ENCODE results near the gene KATNBL1.

Gene KATNBL1

DNA sequence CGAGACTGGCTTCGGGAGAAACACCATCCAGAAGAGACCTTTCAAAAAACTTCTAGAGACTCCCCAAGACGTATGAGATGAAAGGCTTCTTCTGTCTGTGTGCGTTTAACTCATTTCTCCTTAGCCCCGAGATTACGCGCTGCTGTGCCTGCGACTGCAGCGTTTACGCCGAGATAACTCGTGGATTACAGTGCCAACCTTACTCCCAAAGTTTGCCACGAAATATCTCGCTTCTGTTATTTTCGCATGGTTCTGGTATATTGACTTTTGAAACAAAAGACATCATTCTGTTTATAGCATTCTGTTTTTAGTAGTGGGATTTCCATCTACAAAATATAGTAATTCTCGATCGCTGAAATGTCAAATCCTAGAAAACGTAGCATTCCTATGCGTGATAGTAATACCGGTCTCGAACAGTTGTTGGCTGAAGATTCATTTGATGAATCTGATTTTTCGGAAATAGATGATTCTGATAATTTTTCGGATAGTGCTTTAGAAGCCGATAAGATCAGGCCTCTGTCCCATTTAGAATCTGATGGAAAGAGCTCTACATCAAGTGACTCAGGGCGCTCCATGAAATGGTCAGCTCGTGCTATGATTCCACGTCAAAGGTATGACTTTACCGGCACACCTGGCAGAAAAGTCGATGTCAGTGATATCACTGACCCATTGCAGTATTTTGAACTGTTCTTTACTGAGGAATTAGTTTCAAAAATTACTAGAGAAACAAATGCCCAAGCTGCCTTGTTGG, 107.5 kb downstream of the KATNBL1 start:
- no peak for ATAC-seq

DNA sequence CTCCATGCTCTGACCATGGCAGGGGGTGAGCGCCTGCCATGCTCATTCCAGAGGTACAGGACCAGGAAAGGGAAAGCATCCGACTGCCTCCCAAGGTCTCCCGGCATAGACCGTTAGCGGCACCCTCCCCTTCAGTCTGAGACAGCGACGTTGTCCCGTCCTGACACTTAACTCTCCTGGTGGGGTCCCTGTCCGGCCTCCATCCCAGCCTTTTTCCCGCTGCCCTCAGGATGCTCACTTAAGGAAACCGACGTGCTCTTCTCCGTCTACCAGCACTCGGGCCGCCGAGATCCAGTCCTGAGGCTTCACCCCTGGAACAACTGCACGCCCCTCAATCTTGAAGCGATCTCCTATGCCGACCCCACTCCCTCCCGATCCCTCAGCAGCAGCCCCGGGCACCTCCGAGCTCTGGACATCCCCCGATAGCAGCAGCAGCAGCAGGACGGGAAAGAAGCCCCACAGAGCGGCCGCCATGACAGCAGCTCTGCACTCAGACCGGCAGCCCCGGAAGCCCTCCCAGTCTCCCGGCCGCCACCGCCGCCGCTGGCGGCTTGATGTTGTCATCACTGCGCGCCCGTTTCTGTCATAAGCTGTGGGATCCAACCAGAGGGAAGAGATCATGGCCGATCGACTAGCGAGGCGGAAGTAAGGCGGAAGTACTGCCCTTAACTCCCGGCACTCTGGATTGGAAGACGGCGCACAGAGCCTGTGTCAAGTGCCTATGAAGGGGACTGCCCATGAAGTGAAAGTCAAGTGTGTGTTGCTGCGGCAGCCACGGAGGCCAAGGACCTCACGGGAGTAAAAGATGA, 108.3 kb downstream of the KATNBL1 start, which contains the start of the genes EMC7 and PGBD4:
Gene EMC7 (minus strand): TSS at position 497 of the 809 bp plus-strand sequence. CDS start 23 bp downstream, at position 474.
Gene PGBD4 (plus strand): TSS at position 718 of the 809 bp plus-strand sequence. CDS start 449 bp downstream, outside the sequence.
- peak; percentile 99 for ATAC-seq
- no peak for TF ChIP-seq ISL1 (CRISPR knock-in tag; IDR thresholded peaks at IDR 0.05)
- no peak for TF ChIP-seq OSR1 (CRISPR knock-in tag; IDR thresholded peaks at IDR 0.05)
- TF ChIP-seq ZNF8 (CRISPR knock-in tag; IDR thresholded peaks at IDR 0.05): no peak
- TF ChIP-seq, protein P1, sequence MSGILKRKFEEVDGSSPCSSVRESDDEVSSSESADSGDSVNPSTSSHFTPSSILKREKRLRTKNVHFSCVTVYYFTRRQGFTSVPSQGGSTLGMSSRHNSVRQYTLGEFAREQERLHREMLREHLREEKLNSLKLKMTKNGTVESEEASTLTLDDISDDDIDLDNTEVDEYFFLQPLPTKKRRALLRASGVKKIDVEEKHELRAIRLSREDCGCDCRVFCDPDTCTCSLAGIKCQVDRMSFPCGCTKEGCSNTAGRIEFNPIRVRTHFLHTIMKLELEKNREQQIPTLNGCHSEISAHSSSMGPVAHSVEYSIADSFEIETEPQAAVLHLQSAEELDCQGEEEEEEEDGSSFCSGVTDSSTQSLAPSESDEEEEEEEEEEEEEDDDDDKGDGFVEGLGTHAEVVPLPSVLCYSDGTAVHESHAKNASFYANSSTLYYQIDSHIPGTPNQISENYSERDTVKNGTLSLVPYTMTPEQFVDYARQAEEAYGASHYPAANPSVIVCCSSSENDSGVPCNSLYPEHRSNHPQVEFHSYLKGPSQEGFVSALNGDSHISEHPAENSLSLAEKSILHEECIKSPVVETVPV (CRISPR knock-in tag; IDR thresholded peaks at IDR 0.05): no peak
- TF ChIP-seq RARB (CRISPR knock-in tag; IDR thresholded peaks at IDR 0.05): no peak
- TF ChIP-seq BACH2 (CRISPR knock-in tag; IDR thresholded peaks at IDR 0.05; ENCODE audit: borderline replicate concordance): no peak
- no peak for TF ChIP-seq ZC3H10 (CRISPR knock-in tag; IDR thresholded peaks at IDR 0.05)
- TF ChIP-seq CREB5 (CRISPR knock-in tag; IDR thresholded peaks at IDR 0.05; ENCODE audit: low read depth): no peak
- no peak for TF ChIP-seq TCF4 (CRISPR knock-in tag; IDR thresholded peaks at IDR 0.05; ENCODE audit: borderline replicate concordance)
- TF ChIP-seq GLIS3 (CRISPR knock-in tag; IDR thresholded peaks at IDR 0.05): no peak

More for the DNA sequence above, 107.5 kb downstream of the KATNBL1 start:
- TF ChIP-seq PATZ1 (CRISPR knock-in tag; IDR thresholded peaks at IDR 0.05; ENCODE audit: borderline replicate concordance) (no peak), RARB (CRISPR knock-in tag; IDR thresholded peaks at IDR 0.05) (no peak), POU6F1 (CRISPR knock-in tag; IDR thresholded peaks at IDR 0.05; ENCODE audit: borderline replicate concordance, low read depth) (no peak), GLIS3 (CRISPR knock-in tag; IDR thresholded peaks at IDR 0.05) (no peak), BACH2 (CRISPR knock-in tag; IDR thresholded peaks at IDR 0.05; ENCODE audit: borderline replicate concordance) (no peak), CSDC2 (CRISPR knock-in tag; IDR thresholded peaks at IDR 0.05) (no peak), ZFP3 (CRISPR knock-in tag; IDR thresholded peaks at IDR 0.05) (no peak), TCF4 (CRISPR knock-in tag; IDR thresholded peaks at IDR 0.05; ENCODE audit: borderline replicate concordance) (no peak), ISL1 (CRISPR knock-in tag; IDR thresholded peaks at IDR 0.05) (no peak), ARNTL (CRISPR knock-in tag; IDR thresholded peaks at IDR 0.05; ENCODE audit: borderline replicate concordance, low read depth) (no peak), SNAI2 (CRISPR knock-in tag; IDR thresholded peaks at IDR 0.05) (no peak), OSR1 (CRISPR knock-in tag; IDR thresholded peaks at IDR 0.05) (no peak), CREB5 (CRISPR knock-in tag; IDR thresholded peaks at IDR 0.05; ENCODE audit: low read depth) (no peak), ZFP30 (CRISPR knock-in tag; IDR thresholded peaks at IDR 0.05) (no peak), ZNF8 (CRISPR knock-in tag; IDR thresholded peaks at IDR 0.05) (no peak)
- TF ChIP-seq, protein P2, sequence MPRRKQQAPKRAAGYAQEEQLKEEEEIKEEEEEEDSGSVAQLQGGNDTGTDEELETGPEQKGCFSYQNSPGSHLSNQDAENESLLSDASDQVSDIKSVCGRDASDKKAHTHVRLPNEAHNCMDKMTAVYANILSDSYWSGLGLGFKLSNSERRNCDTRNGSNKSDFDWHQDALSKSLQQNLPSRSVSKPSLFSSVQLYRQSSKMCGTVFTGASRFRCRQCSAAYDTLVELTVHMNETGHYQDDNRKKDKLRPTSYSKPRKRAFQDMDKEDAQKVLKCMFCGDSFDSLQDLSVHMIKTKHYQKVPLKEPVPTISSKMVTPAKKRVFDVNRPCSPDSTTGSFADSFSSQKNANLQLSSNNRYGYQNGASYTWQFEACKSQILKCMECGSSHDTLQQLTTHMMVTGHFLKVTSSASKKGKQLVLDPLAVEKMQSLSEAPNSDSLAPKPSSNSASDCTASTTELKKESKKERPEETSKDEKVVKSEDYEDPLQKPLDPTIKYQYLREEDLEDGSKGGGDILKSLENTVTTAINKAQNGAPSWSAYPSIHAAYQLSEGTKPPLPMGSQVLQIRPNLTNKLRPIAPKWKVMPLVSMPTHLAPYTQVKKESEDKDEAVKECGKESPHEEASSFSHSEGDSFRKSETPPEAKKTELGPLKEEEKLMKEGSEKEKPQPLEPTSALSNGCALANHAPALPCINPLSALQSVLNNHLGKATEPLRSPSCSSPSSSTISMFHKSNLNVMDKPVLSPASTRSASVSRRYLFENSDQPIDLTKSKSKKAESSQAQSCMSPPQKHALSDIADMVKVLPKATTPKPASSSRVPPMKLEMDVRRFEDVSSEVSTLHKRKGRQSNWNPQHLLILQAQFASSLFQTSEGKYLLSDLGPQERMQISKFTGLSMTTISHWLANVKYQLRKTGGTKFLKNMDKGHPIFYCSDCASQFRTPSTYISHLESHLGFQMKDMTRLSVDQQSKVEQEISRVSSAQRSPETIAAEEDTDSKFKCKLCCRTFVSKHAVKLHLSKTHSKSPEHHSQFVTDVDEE (CRISPR knock-in tag; IDR thresholded peaks at IDR 0.05): no peak
- TF ChIP-seq, protein P1 (CRISPR knock-in tag; IDR thresholded peaks at IDR 0.05): no peak
